Thyroid gland (tissue), 4 donors: ENCODE measurements around the gene P2RX1. TPM values are rescaled to one million over a fixed set of nuclear protein-coding genes. Genes with fewer than 3 reads are reported as not detected.

Experiments
- DNase-seq, 2 donors: peaks; one replicate each; pipeline ENCODE4 v3.0.0-alpha.2; 2019
- H3K27ac ChIP-seq, 3 donors: fragments of 200-600 bp; sonication (generic); 1 replicate in 2 of 3; 2 replicates in 1 of 3; pipeline ENCODE4 v1.5.1; 2016 to 2019; ENCODE audit warnings: mild to moderate bottlenecking in 1 of 3, moderate library complexity in 1 of 3
- H3K27me3 ChIP-seq: fragments of 200-600 bp; sonication (generic); one replicate; pipeline ENCODE4 v1.5.1; 2019
- H3K36me3 ChIP-seq, 2 donors: fragments of 200-600 bp; sonication (generic); one replicate each; pipeline ENCODE4 v1.5.1; 2016 to 2019
- H3K4me1 ChIP-seq, 2 donors: fragments of 200-600 bp; sonication (generic); one replicate each; pipeline ENCODE4 v1.5.1; 2017 to 2019
- H3K4me3 ChIP-seq, 3 donors: fragments of 200-600 bp; sonication (generic); replicated peaks in 1 of 3; 1 replicate in 2 of 3; 2 replicates in 1 of 3; pipeline ENCODE4 v1.5.1; 2016; ENCODE audit warnings: mild to moderate bottlenecking in 1 of 3
- H3K9me3 ChIP-seq: fragments of 200-600 bp; sonication (generic); one replicate; pipeline ENCODE4 v1.5.1; 2017
- CTCF ChIP-seq, 6 experiments: fragments of 200-600 bp in 3 of 6; fragments of 450-650 bp in 3 of 6; sonication (generic) in 3 of 6; IDR thresholded peaks; one replicate each; pipeline ENCODE4 v1.5.1; 2016 to 2019; ENCODE audit warnings: antibody characterized with exemption in 6 of 6, mild to moderate bottlenecking in 2 of 6, inconsistent platforms in 1 of 6, moderate library complexity in 1 of 6
- POLR2A ChIP-seq, 2 donors: fragments of 450-650 bp; IDR thresholded peaks; one replicate each; pipeline ENCODE4 v1.6.1; 2017; ENCODE audit warnings: antibody characterized with exemption in 2 of 2, mild to moderate bottlenecking in 2 of 2, moderate library complexity in 1 of 2
- WGBS, 2 donors: methylation state at CpG; one replicate each; pipeline ENCODE4 v1.1.5; 2017; 5-methylcytosine and 5-hydroxymethylcytosine counted together
- intact Hi-C: fragments of 100-400 bp; cut with DNase I; formaldehyde crosslinking; loops from one replicate; pipeline ENCODE4 v1.15.1; 2023
- total RNA-seq, 4 donors: library from RNA; depleted of rRNA; stranded (reverse); fragments of >200 nt; gene quantifications; one replicate each; pipeline ENCODE4 v1.2.3, GENCODE V29; 2016

The P2RX1 gene
- total RNA-seq, 4 donors from 2014 or later = 0.11 to 0.54 (median 0.21) TPM; not detected in 1

DNA sequence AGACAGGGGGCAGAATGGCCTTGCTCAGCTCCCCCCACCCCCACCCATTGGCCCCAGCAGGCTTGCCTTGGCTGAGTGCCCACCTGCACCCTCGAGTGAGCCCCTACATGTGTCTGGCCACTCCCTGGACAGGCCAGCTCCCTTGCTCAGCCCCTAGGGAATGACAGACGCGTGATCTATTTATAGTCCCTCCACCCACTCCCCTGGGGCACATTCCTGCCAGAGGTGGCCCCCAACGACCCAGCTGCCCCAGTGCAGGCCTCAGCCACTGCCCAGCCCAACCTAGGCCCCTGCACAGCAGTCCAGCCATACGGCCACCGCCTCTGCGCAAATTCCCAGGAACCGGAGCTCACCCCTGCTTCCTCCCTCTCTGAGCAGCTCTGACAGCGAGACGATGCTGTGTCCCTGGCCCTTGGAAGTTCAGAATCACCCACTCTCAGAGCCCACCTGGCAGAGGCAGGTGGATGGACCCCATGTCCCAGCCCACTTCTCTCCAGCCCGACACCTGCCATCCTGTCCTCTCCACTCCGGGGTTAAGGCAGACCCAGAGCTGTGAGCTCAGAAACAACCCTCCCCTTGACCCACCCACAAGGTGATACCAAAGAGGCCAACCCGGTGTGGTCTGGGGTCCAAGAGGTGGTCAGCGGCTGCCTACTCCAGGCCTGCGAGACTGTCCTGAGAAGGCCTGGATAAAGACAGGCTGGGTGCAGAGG, 11.5 kb upstream of the P2RX1 start:
- H3K4me3 ChIP-seq = no peak overlapping the region
- 63 to 78% methylated on average over 12 to 14 of the region's 15 CpGs for WGBS, 2 donors
- H3K27me3 ChIP-seq = no peaks in the 10 kb centered on the region
- peaks cover 0 to 11% of the 10 kb centered on the region in 2 donors for H3K4me1 ChIP-seq
- H3K9me3 ChIP-seq = no peaks in the 10 kb centered on the region
- H3K27ac ChIP-seq = no peak overlapping the region
- intact Hi-C loops = no loop called here
- no peaks in the 10 kb centered on the region for H3K36me3 ChIP-seq
- no peak for TF ChIP-seq CTCF (IDR thresholded peaks at IDR 0.05)
- no peak for TF ChIP-seq POLR2A (IDR thresholded peaks at IDR 0.05)
- no peak for DNase-seq

DNA sequence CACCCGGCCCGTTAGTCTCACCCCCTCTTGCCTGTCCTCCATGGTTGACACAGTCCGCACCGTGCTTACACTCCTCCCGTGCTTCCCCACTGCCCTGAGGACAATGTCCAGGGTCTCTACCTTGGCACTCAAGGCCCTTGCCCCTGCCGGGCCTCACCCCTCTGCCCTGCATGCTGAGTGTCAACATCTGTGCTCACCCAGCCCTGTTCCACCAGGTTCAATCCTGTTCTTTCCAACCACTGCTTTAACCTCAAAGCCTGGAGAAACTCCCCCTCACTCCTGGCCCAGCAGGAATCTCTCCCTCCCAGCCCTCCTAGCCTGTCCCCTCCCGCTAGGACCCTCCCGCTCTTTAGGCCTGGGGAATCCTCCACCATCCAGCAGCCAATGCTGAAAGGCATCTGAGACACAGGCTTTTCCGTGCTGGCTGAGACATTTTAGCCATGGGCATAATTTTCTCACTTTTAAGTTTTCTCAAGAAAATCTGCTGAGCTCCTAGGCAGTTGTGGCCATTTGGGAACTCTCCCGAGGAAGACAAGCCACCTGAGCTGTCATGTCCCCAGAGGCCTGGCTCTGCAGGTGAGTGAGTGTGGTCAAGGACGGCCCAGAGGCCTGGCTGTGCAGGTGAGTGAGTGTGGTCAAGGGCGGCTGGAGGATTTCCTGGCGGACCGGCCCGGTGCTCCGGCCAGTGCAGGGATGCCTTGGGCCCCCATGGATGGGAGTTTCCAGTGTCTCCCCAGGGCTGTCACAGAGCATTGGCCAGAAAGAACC, 10.8 kb upstream of the P2RX1 start:
- DNase-seq = peak; percentile 61 to 65
- WGBS, 2 donors = 68 to 71% methylated on average over 16 of the region's 16 CpGs
- Histone ChIP-seq H3K9me3 (no peaks in the 10 kb centered on the region), H3K27ac (no peak overlapping the region), H3K36me3 (no peaks in the 10 kb centered on the region), H3K27me3 (no peaks in the 10 kb centered on the region), H3K4me1 (peaks cover 0 to 11% of the 10 kb centered on the region in 2 donors), H3K4me3 (no peak overlapping the region)
- no peak for TF ChIP-seq CTCF (IDR thresholded peaks at IDR 0.05)
- TF ChIP-seq POLR2A (IDR thresholded peaks at IDR 0.05) = no peak
- intact Hi-C loops = no loop called here

- no peak for DNase-seq
- Histone ChIP-seq H3K27me3 (no peaks in the 10 kb centered on the region), H3K36me3 (no peaks in the 10 kb centered on the region), H3K4me3 (no peak overlapping the region), H3K27ac (no peak overlapping the region), H3K9me3 (no peaks in the 10 kb centered on the region), H3K4me1 (peaks cover 0 to 11% of the 10 kb centered on the region in 2 donors)
- no peak for TF ChIP-seq POLR2A (IDR thresholded peaks at IDR 0.05)
- WGBS, 2 donors = 94 to 98% methylated on average over 10 to 12 of the region's 17 CpGs
- intact Hi-C loops = no loop called here
These were observed 9.6 kb upstream of the P2RX1 start for GRCh38 chr17:3925684-3926485.

GRCh38 chr17:3924512-3925350, 8.5 kb upstream of the P2RX1 start:
- H3K36me3 ChIP-seq = no peaks in the 10 kb centered on the region
- WGBS, 2 donors = 90 to 92% methylated on average over 15 to 19 of the region's 40 CpGs
- H3K4me1 ChIP-seq = peaks cover 0 to 11% of the 10 kb centered on the region in 2 donors
- H3K27me3 ChIP-seq = no peaks in the 10 kb centered on the region
- no peak for TF ChIP-seq CTCF (IDR thresholded peaks at IDR 0.05)
- TF ChIP-seq POLR2A (IDR thresholded peaks at IDR 0.05) = no peak
- H3K27ac ChIP-seq = no peak overlapping the region
- no peaks in the 10 kb centered on the region for H3K9me3 ChIP-seq
- DNase-seq = no peak
- no peak overlapping the region for H3K4me3 ChIP-seq
- intact Hi-C loops = no loop called here
